Measurements from ENCODE around the gene ING2. TPM values are rescaled to one million over a fixed set of nuclear protein-coding genes. Genes with fewer than 3 reads are reported as not detected.

ING2 gene
- polyA plus RNA-seq, 1 experiment, result 4.4 TPM

GRCh38 chr4:183522821-183523220, 18.0 kb downstream of the ING2 start:
- DNase-seq (ENCODE audit: low read depth), result no peak
- no peaks in the 10 kb centered on the region for H3K36me3 ChIP-seq (ENCODE audit: control insufficient read depth, insufficient read depth, low read length)
- TF ChIP-seq CTCF (IDR thresholded peaks at IDR 0.05; ENCODE audit: insufficient read depth, low read depth, low read length), result no peak
- ChIA-PET CTCF (no interaction called here), POLR2A (no interaction called here)
- H3K4me3 ChIP-seq (ENCODE audit: low read depth, low read length), result no peak overlapping the region
- H3K27me3 ChIP-seq (ENCODE audit: control insufficient read depth, insufficient read depth, low read length), result peaks cover 2% of the 10 kb centered on the region

- DNase-seq (ENCODE audit: low read depth), result no peak
- ChIA-PET CTCF (interaction anchor here (0.6 to 0.7 kb wide), 2 partner anchors 75 to 115 kb away, joined by 3 read pairs; no protein-coding TSS in a partner anchor), POLR2A (no interaction called here)
- TF ChIP-seq CTCF (IDR thresholded peaks at IDR 0.05; ENCODE audit: insufficient read depth, low read depth, low read length), result no peak
- Histone ChIP-seq H3K36me3 (ENCODE audit: control insufficient read depth, insufficient read depth, low read length) (no peaks in the 10 kb centered on the region), H3K4me3 (ENCODE audit: low read depth, low read length) (no peak overlapping the region), H3K27me3 (ENCODE audit: control insufficient read depth, insufficient read depth, low read length) (peaks cover 2% of the 10 kb centered on the region; the same call in 1 of the 2 replicates)
Observed at GRCh38 chr4:183527326-183527725, 22.5 kb downstream of the ING2 start.

GRCh38 chr4:183532821-183533220, 28.0 kb downstream of the ING2 start:
- H3K36me3 ChIP-seq (ENCODE audit: control insufficient read depth, insufficient read depth, low read length), result no peaks in the 10 kb centered on the region
- peak; percentile 41 for DNase-seq (ENCODE audit: low read depth)
- TF ChIP-seq CTCF (IDR thresholded peaks at IDR 0.05; ENCODE audit: insufficient read depth, low read depth, low read length), result no peak
- POLR2A ChIA-PET, result no interaction called here
- peaks cover 3% of the 10 kb centered on the region for H3K27me3 ChIP-seq (ENCODE audit: control insufficient read depth, insufficient read depth, low read length)
- no peak overlapping the region for H3K4me3 ChIP-seq (ENCODE audit: low read depth, low read length)
- CTCF ChIA-PET, result interaction anchor here (1.0 kb wide), 1 partner anchor 46 kb away, joined by 6 read pairs; no protein-coding TSS in a partner anchor

- no peak for DNase-seq (ENCODE audit: low read depth)
- TF ChIP-seq CTCF (IDR thresholded peaks at IDR 0.05; ENCODE audit: insufficient read depth, low read depth, low read length), result no peak
- POLR2A ChIA-PET, result no interaction called here
Observed at GRCh38 chr4:183533698-183534097, 28.8 kb downstream of the ING2 start.

GRCh38 chr4:183540410-183541009, 35.7 kb downstream of the ING2 start:
- no peak for DNase-seq (ENCODE audit: low read depth)
- POLR2A ChIA-PET, result no interaction called here
- Histone ChIP-seq H3K36me3 (ENCODE audit: control insufficient read depth, insufficient read depth, low read length) (no peaks in the 10 kb centered on the region), H3K4me3 (ENCODE audit: low read depth, low read length) (no peak overlapping the region), H3K27me3 (ENCODE audit: control insufficient read depth, insufficient read depth, low read length) (no peaks in the 10 kb centered on the region)
- TF ChIP-seq CTCF (IDR thresholded peaks at IDR 0.05; ENCODE audit: insufficient read depth, low read depth, low read length), result no peak
- CTCF ChIA-PET, result no interaction called here

More at GRCh38 chr4:183533698-183534097, 28.8 kb downstream of the ING2 start:
- CTCF ChIA-PET, result no interaction called here
- Histone ChIP-seq H3K4me3 (ENCODE audit: low read depth, low read length) (no peak overlapping the region), H3K27me3 (ENCODE audit: control insufficient read depth, insufficient read depth, low read length) (peaks cover 3% of the 10 kb centered on the region), H3K36me3 (ENCODE audit: control insufficient read depth, insufficient read depth, low read length) (no peaks in the 10 kb centered on the region)
